Omental fat pad (tissue), 4 donors: ENCODE results near the gene EXD2. TPM values are rescaled to one million over a fixed set of nuclear protein-coding genes. Genes with fewer than 3 reads are reported as not detected.

Experiments
- ATAC-seq: fragments of 150-250 bp; one replicate; pipeline ENCODE4 v1.9.1; 2016; ENCODE audit warnings: mild to moderate bottlenecking, moderate library complexity; ENCODE audit not compliant: low FRiP score
- DNase-seq: peaks from one replicate; pipeline ENCODE4 v3.0.0-alpha.2; 2019; ENCODE audit warnings: low spot score
- CTCF ChIP-seq, 3 donors: fragments of 450-650 bp; IDR thresholded peaks; one replicate each; pipeline ENCODE4 v1.5.1; 2016 to 2017; ENCODE audit warnings: antibody characterized with exemption in 3 of 3, mild to moderate bottlenecking in 3 of 3, moderate library complexity in 2 of 3
- total RNA-seq, 4 donors: library from RNA; depleted of rRNA; stranded (reverse); fragments of >200 nt; gene quantifications; one replicate each; pipeline ENCODE4 v1.1.0, GENCODE V29; 2016

The EXD2 gene
- total RNA-seq, 4 donors from 2014 or later = 15.4 to 27.0 (median 17.3) TPM

GRCh38 chr14:69247676-69248440, 56.6 kb downstream of the EXD2 start:
- DNase-seq (no peak), ATAC-seq (peak; percentile 76)
- TF ChIP-seq CTCF (IDR thresholded peaks at IDR 0.05) = no peak

- no peak for TF ChIP-seq CTCF (IDR thresholded peaks at IDR 0.05)
- DNase-seq (no peak), ATAC-seq (no peak)
These were observed 58.3 kb downstream of the EXD2 start for GRCh38 chr14:69249603-69250002.

- TF ChIP-seq CTCF (IDR thresholded peaks at IDR 0.05) = no peak
- ATAC-seq (no peak), DNase-seq (no peak)
These were observed 61.6 kb downstream of the EXD2 start for GRCh38 chr14:69252851-69253250.

- DNase-seq = no peak
- TF ChIP-seq CTCF (IDR thresholded peaks at IDR 0.05) = no peak
- no peak for ATAC-seq
These were observed 67.8 kb downstream of the EXD2 start for GRCh38 chr14:69259168-69259526.

- TF ChIP-seq CTCF (IDR thresholded peaks at IDR 0.05) = no peak
- ATAC-seq = peak; percentile 47
- no peak for DNase-seq
These were observed 68.4 kb downstream of the EXD2 start, which contains the start of gene GALNT16 for GRCh38 chr14:69259527-69260189. Gene GALNT16, plus strand, starts transcription at chr14:69260158. Its CDS starts 133 bp downstream, at chr14:69260291.

GRCh38 chr14:69260190-69260860, 69.0 kb downstream of the EXD2 start:
- no peak for TF ChIP-seq CTCF (IDR thresholded peaks at IDR 0.05)
- DNase-seq = no peak
- peak; percentile 8 for ATAC-seq
